Measurements from ENCODE around the gene ABHD17A.
"Not testable (repeated sequence)": the region's sequence is repeated elsewhere in the genome, so short reads cannot be mapped to it uniquely, and the experiment has no call there.

- TF ChIP-seq POLR2A (IDR thresholded peaks at IDR 0.05; ENCODE audit: low read length); GATA1 (IDR thresholded peaks at IDR 0.05; ENCODE audit: low read depth, low read length): not testable (repeated sequence)
Observed at GRCh38 chr19:1879982-1880381, 5.3 kb downstream of the ABHD17A start.
